Measurements from ENCODE around the gene GRID2. TPM values are rescaled to one million over a fixed set of nuclear protein-coding genes. Genes with fewer than 3 reads are reported as not detected.

Gene GRID2
- total and polyA plus RNA-seq, 11 donors: 0.29 to 0.38 (median 0.33) TPM; not detected in 8

- TF ChIP-seq POLR2A (IDR thresholded peaks at IDR 0.05): no peak
- H3K4me1 ChIP-seq: peaks cover 0 to 5% (median 0%) of the 10 kb centered on the region in 12 donors
Observed at GRCh38 chr4:92339676-92340075, 35.9 kb downstream of the GRID2 start.

DNA sequence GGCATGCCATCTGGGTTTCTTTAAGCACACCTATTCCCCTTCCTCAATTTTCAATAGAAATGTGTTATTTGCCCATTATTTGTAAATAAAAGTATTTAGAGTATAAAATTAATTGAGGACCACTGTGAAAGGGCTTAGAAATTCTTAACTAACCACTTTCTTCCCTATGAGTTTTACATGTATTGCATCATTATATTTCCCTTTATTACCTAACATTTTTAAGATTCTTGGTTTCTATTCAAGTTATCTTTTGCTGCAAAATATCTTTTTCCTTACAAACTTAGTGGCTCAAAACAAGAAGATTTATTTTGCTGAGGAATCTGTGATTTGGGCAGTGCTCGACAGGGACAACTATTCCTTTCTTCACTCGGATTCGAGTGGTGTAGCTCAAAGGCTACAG, 40.5 kb downstream of the GRID2 start:
- Histone ChIP-seq H3K27ac (no peak overlapping the region), H3K36me3 (no peaks in the 10 kb centered on the region), H3K27me3 (no peaks in the 10 kb centered on the region), H3K9me3 (no peaks in the 10 kb centered on the region), H3K4me1 (no peaks in the 10 kb centered on the region), H3K4me3 (no peak overlapping the region)
- no peak for DNase-seq
- intact Hi-C loops (cut with DNase I): no loop called here
- TF ChIP-seq POLR2A (IDR thresholded peaks at IDR 0.05): no peak
- TF ChIP-seq CTCF (IDR thresholded peaks at IDR 0.05): no peak
- no peak for ATAC-seq
- 87 to 94% (median 91%) methylated on average over 3 of the region's 3 CpGs for WGBS, 4 donors

More at GRCh38 chr4:92339676-92340075, 35.9 kb downstream of the GRID2 start:
- Histone ChIP-seq H3K27me3 (no peaks in the 10 kb centered on the region), H3K36me3 (no peaks in the 10 kb centered on the region), H3K9me3 (no peaks in the 10 kb centered on the region), H3K4me3 (no peak overlapping the region), H3K27ac (no peak overlapping the region)
- 58 to 68% (median 58%) methylated on average over 4 of the region's 4 CpGs for WGBS, 4 donors
- intact Hi-C loops (cut with DNase I): no loop called here
- no peak for DNase-seq
- no peak for ATAC-seq

DNA sequence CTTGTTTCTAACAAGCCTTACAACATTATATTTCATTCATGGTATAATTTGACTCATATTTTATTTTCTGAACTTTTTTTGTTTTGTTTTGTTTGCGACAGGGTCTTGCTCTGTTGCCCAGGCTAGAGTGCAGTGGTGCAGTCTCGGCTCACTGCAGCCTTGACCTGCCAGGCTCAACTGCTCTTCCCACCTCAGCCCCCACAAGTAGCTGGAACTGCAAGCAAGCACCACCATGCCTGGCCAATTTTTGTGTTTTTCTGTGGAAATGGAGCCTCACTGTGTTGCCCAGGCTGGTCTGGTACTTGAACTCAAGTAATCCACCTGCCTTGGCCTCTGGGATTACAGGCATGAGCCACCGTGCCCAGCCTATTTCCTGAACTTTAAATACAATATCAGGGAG, 42.5 kb downstream of the GRID2 start:
- no peaks in the 10 kb centered on the region for H3K27me3 ChIP-seq
- TF ChIP-seq CTCF (IDR thresholded peaks at IDR 0.05): no peak
- no peak for TF ChIP-seq POLR2A (IDR thresholded peaks at IDR 0.05)
- no peak for ATAC-seq
- 73 to 84% (median 81%) methylated on average over 3 of the region's 3 CpGs for WGBS, 4 donors
- intact Hi-C loops (cut with DNase I): no loop called here
- no peak overlapping the region for H3K27ac ChIP-seq
- no peak for DNase-seq
- no peak overlapping the region for H3K4me3 ChIP-seq
- no peaks in the 10 kb centered on the region for H3K4me1 ChIP-seq
- H3K36me3 ChIP-seq: no peaks in the 10 kb centered on the region
- no peaks in the 10 kb centered on the region for H3K9me3 ChIP-seq

- ATAC-seq (no peak), DNase-seq (no peak)
- no peaks in the 10 kb centered on the region for H3K9me3 ChIP-seq
- intact Hi-C loops (cut with DNase I): no loop called here
- H3K27me3 ChIP-seq: no peaks in the 10 kb centered on the region
- no peak for TF ChIP-seq CTCF (IDR thresholded peaks at IDR 0.05)
- no peak for TF ChIP-seq POLR2A (IDR thresholded peaks at IDR 0.05)
- H3K27ac ChIP-seq: no peak overlapping the region
- H3K4me3 ChIP-seq: no peak overlapping the region
- no peaks in the 10 kb centered on the region for H3K36me3 ChIP-seq
- H3K4me1 ChIP-seq: no peaks in the 10 kb centered on the region
- WGBS, 4 donors: 64 to 79% (median 68%) methylated on average over 2 of the region's 2 CpGs
Observed at GRCh38 chr4:92357966-92358365, 54.2 kb downstream of the GRID2 start.

- no peak overlapping the region for H3K4me3 ChIP-seq
- no peaks in the 10 kb centered on the region for H3K4me1 ChIP-seq
- no peak for TF ChIP-seq CTCF (IDR thresholded peaks at IDR 0.05)
- no peak for TF ChIP-seq POLR2A (IDR thresholded peaks at IDR 0.05)
- H3K36me3 ChIP-seq: no peaks in the 10 kb centered on the region
- H3K9me3 ChIP-seq: no peaks in the 10 kb centered on the region
- ATAC-seq: no peak
- no peaks in the 10 kb centered on the region for H3K27me3 ChIP-seq
- intact Hi-C loops (cut with DNase I): no loop called here
- H3K27ac ChIP-seq: no peak overlapping the region
- no peak for DNase-seq
- WGBS, 4 donors: 62 to 73% (median 70%) methylated on average over 2 of the region's 2 CpGs
Observed at GRCh38 chr4:92359491-92359890, 55.7 kb downstream of the GRID2 start.
